T-cell (primary cell): ENCODE results near the gene PDE12. TPM values are rescaled to one million over a fixed set of nuclear protein-coding genes. Genes with fewer than 3 reads are reported as not detected.
A peak's percentile ranks its signal among the peaks of the same experiment; 100 is the strongest.
"Not testable (repeated sequence)": the region's sequence is repeated elsewhere in the genome, so short reads cannot be mapped to it uniquely, and the experiment has no call there.

ENCODE experiments used
- ATAC-seq, 4 experiments: fragments of 200-7000 bp in 3 of 4; fragments of 150-1000 bp in 1 of 4; cut with Tn5 transposase; replicated peaks in 1 of 4; 1 replicate in 3 of 4; 2 replicates in 1 of 4; pipeline ENCODE4 v1.10.0; 2021; ENCODE audit warnings: moderate library complexity in 3 of 4, mild to moderate bottlenecking in 2 of 4, moderate number of reproducible peaks in 1 of 4
- CTCF ChIA-PET, 2 donors: fragments of 300-600 bp; sonication (Branson Sonifier 250); formaldehyde crosslinking; loops; one replicate each; lab custom pipeline; 2022; ENCODE audit warnings: antibody characterized with exemption in 2 of 2; lab: Charles Lee
- POLR2A ChIA-PET, 2 donors: fragments of 300-600 bp; sonication (Branson Sonifier 250); formaldehyde crosslinking; loops; one replicate each; lab custom pipeline; 2022; ENCODE audit warnings: antibody characterized with exemption in 2 of 2; lab: Charles Lee
- DNase-seq, 35 experiments: peaks; one replicate each; pipeline versions ENCODE4 v3.0.0 to v3.0.0-alpha.2; 2013 to 2023
- H3K27ac ChIP-seq: one replicate; pipeline ENCODE4 v1.5.1; 2013; ENCODE audit warnings: low read length
- H3K27me3 ChIP-seq, 2 experiments: replicated peaks in 1 of 2; 1 replicate in 1 of 2; 2 replicates in 1 of 2; pipeline versions ENCODE4 v1.6.1 to v1.7.0; 2013; ENCODE audit warnings: low read length in 1 of 2, mixed read lengths in 1 of 2; ENCODE audit not compliant: control insufficient read depth in 2 of 2, insufficient read depth in 2 of 2; ENCODE audit errors: extremely low read depth in 1 of 2
- H3K36me3 ChIP-seq, 2 donors: 1 replicate in 1 of 2; 2 replicates in 1 of 2; pipeline versions ENCODE4 v1.6.1 to v1.7.0; 2013; ENCODE audit warnings: low read length in 1 of 2; ENCODE audit not compliant: control insufficient read depth in 2 of 2, insufficient read depth in 1 of 2; ENCODE audit errors: extremely low read depth in 1 of 2
- H3K4me1 ChIP-seq, 2 experiments: 1 replicate in 1 of 2; 2 replicates in 1 of 2; pipeline versions ENCODE4 v1.6.1 to v1.7.0; 2013; ENCODE audit warnings: low read length in 2 of 2, mixed read lengths in 1 of 2; ENCODE audit not compliant: insufficient read depth in 2 of 2, control insufficient read depth in 1 of 2; ENCODE audit errors: extremely low read depth in 1 of 2
- H3K4me3 ChIP-seq, 2 donors: 1 replicate in 1 of 2; 2 replicates in 1 of 2; pipeline versions ENCODE4 v1.5.1 to v1.7.0; 2013; ENCODE audit warnings: mild to moderate bottlenecking in 2 of 2, low read length in 1 of 2, moderate library complexity in 1 of 2; ENCODE audit not compliant: control insufficient read depth in 1 of 2; ENCODE audit errors: extremely low read depth in 1 of 2
- H3K9me3 ChIP-seq: 2 replicates; pipeline ENCODE4 v1.7.0; 2013
- H3K27ac Mint-ChIP-seq, 2 donors: one replicate each; pipeline ENCODE4 v1.8.0; 2020 to 2021; ENCODE audit warnings: mild to moderate bottlenecking in 2 of 2, mixed read lengths in 2 of 2
- H3K27me3 Mint-ChIP-seq, 2 donors: one replicate each; pipeline ENCODE4 v1.8.0; 2021 to 2022; ENCODE audit warnings: mixed read lengths in 2 of 2
- H3K36me3 Mint-ChIP-seq: one replicate; pipeline ENCODE4 v1.8.0; 2021; ENCODE audit warnings: mixed read lengths
- H3K4me1 Mint-ChIP-seq, 3 donors: one replicate each; pipeline ENCODE4 v1.8.0; 2020 to 2022; ENCODE audit warnings: mixed read lengths in 3 of 3, mild to moderate bottlenecking in 1 of 3
- H3K4me3 Mint-ChIP-seq, 3 donors: one replicate each; pipeline ENCODE4 v1.8.0; 2020 to 2022; ENCODE audit warnings: mild to moderate bottlenecking in 3 of 3, mixed read lengths in 3 of 3, moderate library complexity in 3 of 3
- H3K9me3 Mint-ChIP-seq, 3 donors: one replicate each; pipeline ENCODE4 v1.8.0; 2020 to 2022; ENCODE audit warnings: mixed read lengths in 3 of 3
- WGBS: methylation state at CpG from one replicate; pipeline ENCODE4 v1.1.5; 2013; ENCODE audit warnings: missing lambda C conversion rate; ENCODE audit not compliant: insufficient coverage; 5-methylcytosine and 5-hydroxymethylcytosine counted together
- total RNA-seq, 35 experiments: library from RNA in 6 of 35; stranded (reverse) in 6 of 35; fragments of 120-200 nt in 1 of 35; gene quantifications; one replicate each; pipeline versions ENCODE4 v1.2.1 to v1.2.4 and lab custom pipeline; 2013 to 2026

The PDE12 gene
- total RNA-seq, 5 donors from 2014 or later (not counting 1 experiment from before 2014, with no cell fraction given), result 23.0 to 32.5 (median 26.7) TPM

GRCh38 chr3:57600195-57600594 is 44.1 kb downstream of the PDE12 start:
- peaks cover 14% of the 10 kb centered on the region for H3K36me3 Mint-ChIP-seq
- H3K4me1 Mint-ChIP-seq, result peaks cover 28 to 46% (median 34%) of the 10 kb centered on the region in 3 donors
- Histone ChIP-seq H3K4me1 (peaks cover 5 to 28% of the 10 kb centered on the region in 2 experiments), H3K27ac (peak overlapping the region; percentile 99), H3K36me3 (peaks cover 3% of the 10 kb centered on the region in 2 donors), H3K4me3 (no peak overlapping the region), H3K9me3 (no peaks in the 10 kb centered on the region), H3K27me3 (no peaks in the 10 kb centered on the region)
- H3K4me3 Mint-ChIP-seq, result no peak overlapping the region
- no peaks in the 10 kb centered on the region for H3K9me3 Mint-ChIP-seq
- POLR2A ChIA-PET, result interaction anchor here (0.6 to 1.5 kb wide), 4 partner anchors 45 to 930 kb away, joined by 3 to 19 read pairs (median 6); no protein-coding TSS in a partner anchor
- ATAC-seq (no peak), DNase-seq (no peak)
- H3K27me3 Mint-ChIP-seq, result no peaks in the 10 kb centered on the region
- WGBS, result 86% methylated on average over 1 of the region's 2 CpGs
- peak overlapping the region; percentile 28 to 46 for H3K27ac Mint-ChIP-seq
- CTCF ChIA-PET, result interaction anchor here in 1 of 2 donors (0.6 kb wide), 1 partner anchor 45 kb away, joined by 3 read pairs; no protein-coding TSS in a partner anchor

GRCh38 chr3:57604971-57605370 is 48.9 kb downstream of the PDE12 start:
- Mint-ChIP-seq H3K27ac (no peak overlapping the region), H3K9me3 (peaks cover 0 to 23% (median 7%) of the 10 kb centered on the region in 3 donors), H3K36me3 (peaks cover 44% of the 10 kb centered on the region), H3K4me3 (no peak overlapping the region), H3K27me3 (no peaks in the 10 kb centered on the region), H3K4me1 (peaks cover 5 to 9% (median 6%) of the 10 kb centered on the region in 3 donors)
- Histone ChIP-seq H3K4me3 (no peak overlapping the region), H3K36me3 (peaks cover 3% of the 10 kb centered on the region in 2 donors), H3K4me1 (no peaks in the 10 kb centered on the region), H3K27me3 (no peaks in the 10 kb centered on the region), H3K9me3 (no peaks in the 10 kb centered on the region), H3K27ac (no peak overlapping the region)
- WGBS, result no CpG with 5 or more reads among the region's 2 CpGs
- CTCF ChIA-PET, result interaction anchor here in 1 of 2 donors (0.5 kb wide), 1 partner anchor 77 kb away, joined by 11 read pairs; no protein-coding TSS in a partner anchor
- ATAC-seq, result no peak
- no peak for DNase-seq
- POLR2A ChIA-PET, result interaction anchor here in 1 of 2 donors (0.6 kb wide), 1 partner anchor 786 kb away, joined by 4 read pairs; no protein-coding TSS in a partner anchor

GRCh38 chr3:57605683-57606082 is 49.6 kb downstream of the PDE12 start:
- Mint-ChIP-seq H3K9me3 (peaks cover 0 to 27% (median 7%) of the 10 kb centered on the region in 3 donors), H3K27me3 (no peaks in the 10 kb centered on the region), H3K36me3 (peaks cover 51% of the 10 kb centered on the region), H3K4me1 (peaks cover 4 to 9% (median 5%) of the 10 kb centered on the region in 3 donors), H3K27ac (no peak overlapping the region), H3K4me3 (no peak overlapping the region)
- no peaks in the 10 kb centered on the region for H3K27me3 ChIP-seq
- H3K27ac ChIP-seq, result no peak overlapping the region
- ATAC-seq (no peak), DNase-seq (no peak)
- H3K9me3 ChIP-seq, result no peaks in the 10 kb centered on the region
- POLR2A ChIA-PET, result interaction anchor here in 1 of 2 donors (0.6 kb wide), 2 partner anchors 36 to 787 kb away, joined by 4 to 9 read pairs; no protein-coding TSS in a partner anchor
- CTCF ChIA-PET, result no interaction called here
- peaks cover 3% of the 10 kb centered on the region in 2 donors for H3K36me3 ChIP-seq
- no peak overlapping the region for H3K4me3 ChIP-seq
- no peaks in the 10 kb centered on the region for H3K4me1 ChIP-seq

GRCh38 chr3:57611870-57612269 is 55.8 kb downstream of the PDE12 start:
- Mint-ChIP-seq H3K36me3 (peaks cover 41% of the 10 kb centered on the region), H3K9me3 (peaks cover 0 to 17% (median 7%) of the 10 kb centered on the region in 3 donors)
- H3K27ac ChIP-seq, H3K9me3 ChIP-seq, H3K36me3 ChIP-seq, H3K4me1 ChIP-seq, H3K4me3 Mint-ChIP-seq, H3K4me3 ChIP-seq, H3K27me3 ChIP-seq, POLR2A ChIA-PET, CTCF ChIA-PET, H3K4me1 Mint-ChIP-seq, DNase-seq, H3K27me3 Mint-ChIP-seq, H3K27ac Mint-ChIP-seq, ATAC-seq: not testable (repeated sequence)
- no CpG with 5 or more reads among the region's 5 CpGs for WGBS

- 90% methylated on average over 1 of the region's 3 CpGs for WGBS
- Mint-ChIP-seq H3K4me3 (no peak overlapping the region), H3K4me1 (peaks cover 0 to 4% (median 2%) of the 10 kb centered on the region in 3 donors), H3K36me3 (peaks cover 19% of the 10 kb centered on the region), H3K9me3 (no peaks in the 10 kb centered on the region), H3K27ac (no peak overlapping the region), H3K27me3 (no peaks in the 10 kb centered on the region)
- Histone ChIP-seq H3K4me3 (no peak overlapping the region), H3K27ac (no peak overlapping the region), H3K27me3 (no peaks in the 10 kb centered on the region), H3K4me1 (no peaks in the 10 kb centered on the region), H3K36me3 (no peaks in the 10 kb centered on the region), H3K9me3 (no peaks in the 10 kb centered on the region)
- no peak for ATAC-seq
- ChIA-PET CTCF (no interaction called here), POLR2A (no interaction called here)
- DNase-seq, result no peak
Observed at GRCh38 chr3:57616233-57616632, 60.2 kb downstream of the PDE12 start.

Other genes with a start within 250 kb of the PDE12 start
- gene DNAH12, start 11.9 kb upstream of the PDE12 start, total RNA-seq, result under 1 TPM; 0.12 to 0.39 (median 0.25) TPM
- gene ARF4, start 41.1 kb downstream of the PDE12 start, total RNA-seq, result 10 to 100 TPM; 44.7 to 71.5 (median 47.3) TPM
- gene DENND6A, start 136.8 kb downstream of the PDE12 start, total RNA-seq, result 10 to 100 TPM; 31.6 to 58.9 (median 35.6) TPM
- 10 to 100 TPM; 57.4 to 78.8 (median 72.3) TPM for gene SLMAP, start 200.0 kb downstream of the PDE12 start, total RNA-seq